HG03280 (cell line): ENCODE measurements around the gene ADAMTS16.

Source experiments
- ATAC-seq: cut with Tn5 transposase; IDR thresholded peaks from one replicate; pipeline ENCODE4 v1.9.1; 2021; ENCODE audit warnings: mild to moderate bottlenecking, moderate library complexity; ENCODE audit not compliant: unreplicated experiment

ADAMTS16 gene

GRCh38 chr5:5141339-5141599 is 1.1 kb downstream of the ADAMTS16 start:
- no peak for ATAC-seq

- ATAC-seq: no peak
Observed at GRCh38 chr5:5141625-5142525, 1.7 kb downstream of the ADAMTS16 start.

GRCh38 chr5:5144441-5144840 is 4.3 kb downstream of the ADAMTS16 start:
- no peak for ATAC-seq

- no peak for ATAC-seq
Observed at GRCh38 chr5:5145651-5146529, 5.8 kb downstream of the ADAMTS16 start.

- ATAC-seq: no peak
Observed at GRCh38 chr5:5146530-5147160, 6.5 kb downstream of the ADAMTS16 start.

- no peak for ATAC-seq
Observed at GRCh38 chr5:5149154-5149553, 9.0 kb downstream of the ADAMTS16 start.

- ATAC-seq: no peak
Observed at GRCh38 chr5:5150667-5151066, 10.5 kb downstream of the ADAMTS16 start.

GRCh38 chr5:5154733-5155132 is 14.6 kb downstream of the ADAMTS16 start:
- ATAC-seq: no peak

GRCh38 chr5:5155617-5156016 is 15.5 kb downstream of the ADAMTS16 start:
- ATAC-seq: no peak

GRCh38 chr5:5156471-5157082 is 16.4 kb downstream of the ADAMTS16 start:
- ATAC-seq: no peak

- ATAC-seq: no peak
Observed at GRCh38 chr5:5158472-5158895, 18.4 kb downstream of the ADAMTS16 start.

GRCh38 chr5:5159282-5160103 is 19.4 kb downstream of the ADAMTS16 start:
- no peak for ATAC-seq

GRCh38 chr5:5164163-5164562 is 24.0 kb downstream of the ADAMTS16 start:
- no peak for ATAC-seq

GRCh38 chr5:5165541-5166002 is 25.4 kb downstream of the ADAMTS16 start:
- no peak for ATAC-seq

- no peak for ATAC-seq
Observed at GRCh38 chr5:5169466-5169865, 29.3 kb downstream of the ADAMTS16 start.

GRCh38 chr5:5178136-5178535 is 38.0 kb downstream of the ADAMTS16 start:
- ATAC-seq: no peak

GRCh38 chr5:5178580-5178979 is 38.5 kb downstream of the ADAMTS16 start:
- no peak for ATAC-seq

GRCh38 chr5:5179079-5179478 is 38.9 kb downstream of the ADAMTS16 start:
- no peak for ATAC-seq

- no peak for ATAC-seq
Observed at GRCh38 chr5:5179597-5179996, 39.5 kb downstream of the ADAMTS16 start.

- no peak for ATAC-seq
Observed at GRCh38 chr5:5181650-5182324, 41.7 kb downstream of the ADAMTS16 start.
